H1 (cell line): ENCODE measurements around the gene RNFT2. TPM values are rescaled to one million over a fixed set of nuclear protein-coding genes. Genes with fewer than 3 reads are reported as not detected.

Source experiments
- CTCF ChIA-PET: fragments of 300-600 bp; sonication (Branson Sonifier 250); formaldehyde crosslinking; loops from one replicate; lab custom pipeline; 2021; ENCODE audit not compliant: partially characterized antibody; lab: Charles Lee
- POLR2A ChIA-PET: fragments of 300-600 bp; sonication (Branson Sonifier 250); formaldehyde crosslinking; loops from one replicate; lab custom pipeline; 2021; ENCODE audit warnings: inconsistent platforms; ENCODE audit not compliant: partially characterized antibody; lab: Charles Lee
- DNase-seq, 2 experiments: peaks; one replicate each; pipeline versions ENCODE4 v3.0.0 to v3.0.0-alpha.2; 2010 to 2022; ENCODE audit warnings: low spot score in 2 of 2, low read depth in 1 of 2, mixed read lengths in 1 of 2
- FAIRE-seq: peaks from 2 replicates; lab custom pipeline; 2011; peaks lifted over from hg19 to GRCh38; lab: Jason Lieb, UNC
- H2AFZ ChIP-seq: 2 replicates; pipeline ENCODE4 v1.8.1; 2012; ENCODE audit warnings: low read length, inconsistent platforms
- H2AK5ac ChIP-seq: 2 replicates; pipeline ENCODE4 v1.6.1; 2013; ENCODE audit warnings: low read depth, low read length
- H2BK120ac ChIP-seq: replicated peaks from 2 replicates; pipeline ENCODE3; 2013; ENCODE audit warnings: low read depth, low read length, inconsistent platforms
- H2BK12ac ChIP-seq: 2 replicates; pipeline ENCODE4 v1.6.1; 2013; ENCODE audit warnings: low read depth, low read length
- H2BK15ac ChIP-seq: 2 replicates; pipeline ENCODE4 v1.6.1; 2013; ENCODE audit warnings: low read length
- H2BK20ac ChIP-seq: 2 replicates; pipeline ENCODE4 v1.6.1; 2013; ENCODE audit warnings: low read length
- H2BK5ac ChIP-seq: 2 replicates; pipeline ENCODE4 v1.6.1; 2013; ENCODE audit warnings: low read depth, low read length
- H3K14ac ChIP-seq: 2 replicates; pipeline ENCODE4 v1.6.1; 2013; ENCODE audit warnings: inconsistent platforms; ENCODE audit not compliant: insufficient read length
- H3K18ac ChIP-seq: 2 replicates; pipeline ENCODE4 v1.6.1; 2013; ENCODE audit warnings: low read length; ENCODE audit errors: extremely low read depth
- H3K23ac ChIP-seq: 2 replicates; pipeline ENCODE4 v1.6.1; 2013; ENCODE audit warnings: inconsistent platforms; ENCODE audit not compliant: insufficient read length
- H3K23me2 ChIP-seq: 2 replicates; pipeline ENCODE4 v1.6.1; 2013; ENCODE audit warnings: low read depth, low read length
- H3K27ac ChIP-seq: 2 replicates; pipeline ENCODE4 v1.6.1; 2011; ENCODE audit warnings: low read depth, low read length, inconsistent platforms
- H3K27me3 ChIP-seq, 4 experiments: replicated peaks in 1 of 4; 1 replicate in 1 of 4; 2 replicates in 3 of 4; pipeline versions ENCODE4 v1.6.1 to v1.8.1; 2011 to 2013; ENCODE audit warnings: low read length in 3 of 4, mild to moderate bottlenecking in 3 of 4, inconsistent platforms in 2 of 4, mixed read lengths in 2 of 4, moderate library complexity in 1 of 4; ENCODE audit not compliant: control insufficient read depth in 3 of 4, insufficient read depth in 3 of 4; ENCODE audit errors: extremely low read depth in 1 of 4
- H3K36me3 ChIP-seq, 4 experiments: 2 replicates each; pipeline versions ENCODE4 v1.6.1 to v1.8.1; 2011 to 2013; ENCODE audit warnings: mild to moderate bottlenecking in 4 of 4, low read length in 3 of 4, moderate library complexity in 2 of 4, control low read depth in 1 of 4, inconsistent platforms in 1 of 4; ENCODE audit not compliant: insufficient read depth in 4 of 4, control insufficient read depth in 2 of 4
- H3K4ac ChIP-seq: replicated peaks from 2 replicates; pipeline ENCODE3; 2013; ENCODE audit warnings: low read length, low read depth, mixed read lengths, inconsistent platforms; ENCODE audit not compliant: insufficient read length
- H3K4me1 ChIP-seq, 4 experiments: replicated peaks in 1 of 4; 1 replicate in 1 of 4; 2 replicates in 3 of 4; pipeline versions ENCODE4 v1.6.1 to v1.8.1; 2011 to 2013; ENCODE audit warnings: low read length in 3 of 4, inconsistent platforms in 2 of 4, mixed read lengths in 1 of 4; ENCODE audit not compliant: insufficient read depth in 4 of 4, control insufficient read depth in 3 of 4
- H3K4me2 ChIP-seq, 2 experiments: 2 replicates each; pipeline versions ENCODE4 v1.6.1 to v1.8.1; 2011 to 2013; ENCODE audit warnings: low read depth in 2 of 2, low read length in 2 of 2, control low read depth in 1 of 2, inconsistent platforms in 1 of 2, mild to moderate bottlenecking in 1 of 2; ENCODE audit not compliant: insufficient read depth in 1 of 2
- H3K4me3 ChIP-seq, 4 experiments: fragments of 200-600, 300-600 bp in 1 of 4; sonication (generic), shearing (Covaris generic), sonication (Bioruptor Twin) in 1 of 4; 2 replicates each; pipeline versions ENCODE4 v1.5.1 to v1.8.1; 2011 to 2016; ENCODE audit warnings: low read length in 4 of 4, low read depth in 3 of 4, control low read depth in 2 of 4, inconsistent platforms in 2 of 4, mild to moderate bottlenecking in 2 of 4, mixed read lengths in 1 of 4, moderate library complexity in 1 of 4; ENCODE audit not compliant: insufficient read depth in 2 of 4; ENCODE audit errors: extremely low read depth in 1 of 4
- H3K56ac ChIP-seq: replicated peaks from 2 replicates; pipeline ENCODE3; 2013; ENCODE audit warnings: low read depth, mild to moderate bottlenecking, mixed read lengths, low read length, inconsistent platforms; ENCODE audit not compliant: insufficient read length
- H3K79me1 ChIP-seq: 2 replicates; pipeline ENCODE4 v1.6.1; 2013; ENCODE audit warnings: low read depth, low read length, control low read depth
- H3K79me2 ChIP-seq, 2 experiments: 2 replicates each; pipeline versions ENCODE4 v1.6.1 to v1.8.1; 2012 to 2013; ENCODE audit warnings: low read length in 2 of 2, mild to moderate bottlenecking in 2 of 2, inconsistent platforms in 1 of 2; ENCODE audit not compliant: insufficient read depth in 2 of 2, control insufficient read depth in 1 of 2
- H3K9ac ChIP-seq, 4 experiments: replicated peaks in 1 of 4; 1 replicate in 1 of 4; 2 replicates in 3 of 4; pipeline versions ENCODE4 v1.6.1 to v1.8.1; 2011 to 2013; ENCODE audit warnings: low read depth in 3 of 4, low read length in 3 of 4, control low read depth in 2 of 4, mild to moderate bottlenecking in 2 of 4, moderate library complexity in 2 of 4, inconsistent platforms in 1 of 4; ENCODE audit errors: extremely low read depth in 1 of 4
- H3K9me3 ChIP-seq, 2 experiments: 2 replicates each; pipeline versions ENCODE4 v1.6.1 to v1.8.1; 2012 to 2013; ENCODE audit warnings: mild to moderate bottlenecking in 2 of 2, moderate library complexity in 2 of 2, control low read depth in 1 of 2, inconsistent platforms in 1 of 2, low read depth in 1 of 2, low read length in 1 of 2, mixed read lengths in 1 of 2; ENCODE audit not compliant: insufficient read depth in 2 of 2
- H4K20me1 ChIP-seq, 2 experiments: replicated peaks in 1 of 2; 2 replicates each; pipeline versions ENCODE3 to v1.8.1; 2011 to 2013; ENCODE audit warnings: inconsistent platforms in 2 of 2, low read length in 2 of 2, mild to moderate bottlenecking in 1 of 2; ENCODE audit not compliant: insufficient read depth in 2 of 2, control insufficient read depth in 1 of 2
- H4K5ac ChIP-seq: 2 replicates; pipeline ENCODE4 v1.6.1; 2013; ENCODE audit warnings: low read length, low read depth, mixed read lengths, inconsistent platforms; ENCODE audit not compliant: insufficient read length
- H4K8ac ChIP-seq: 2 replicates; pipeline ENCODE4 v1.8.0; 2013; ENCODE audit warnings: mild to moderate bottlenecking, moderate library complexity, low read length, inconsistent platforms; ENCODE audit not compliant: insufficient read depth; ENCODE audit errors: extremely low read depth
- H4K91ac ChIP-seq: replicated peaks from 2 replicates; pipeline ENCODE3; 2013; ENCODE audit warnings: low read length, mixed read lengths, inconsistent platforms; ENCODE audit not compliant: insufficient read length
- CHD2 ChIP-seq: IDR thresholded peaks from 2 replicates; pipeline ENCODE4 v1.6.1; 2012; ENCODE audit warnings: low read length, improper control_type of control experiment
- CTCF ChIP-seq, 3 experiments: IDR thresholded peaks; 1 replicate in 2 of 3; 2 replicates in 1 of 3; pipeline versions ENCODE4 v1.5.1 to v1.6.1; 2011; ENCODE audit warnings: low read length in 3 of 3, mild to moderate bottlenecking in 3 of 3, inconsistent platforms in 2 of 3, low read depth in 1 of 3, moderate library complexity in 1 of 3; ENCODE audit not compliant: insufficient read depth in 1 of 3; ENCODE audit errors: control extremely low read depth in 1 of 3
- NRF1 ChIP-seq: IDR thresholded peaks from 2 replicates; pipeline ENCODE4 v1.6.1; 2011; ENCODE audit warnings: mild to moderate bottlenecking, low read depth, low read length, improper control_type of control experiment
- POU5F1 ChIP-seq: IDR thresholded peaks from 2 replicates; pipeline ENCODE4 v1.6.1; 2011; ENCODE audit warnings: low read depth, mild to moderate bottlenecking, low read length, moderate library complexity
- SP2 ChIP-seq: IDR thresholded peaks from 2 replicates; pipeline ENCODE4 v1.6.1; 2012; ENCODE audit warnings: mild to moderate bottlenecking, low read length, inconsistent platforms
- WGBS, 2 experiments: shearing (Covaris generic) in 1 of 2; methylation state at CpG; one replicate each; pipeline versions ENCODE4 v1.1.6 to v1.1.7; 2013 to 2015; ENCODE audit warnings: low lambda C conversion rate in 2 of 2, mixed read lengths in 2 of 2, inconsistent platforms in 1 of 2, low coverage in 1 of 2, missing lambda C conversion rate in 1 of 2; ENCODE audit not compliant: insufficient replicate concordance in 2 of 2, insufficient coverage in 1 of 2, insufficient read length in 1 of 2; ENCODE audit errors: extremely low coverage in 1 of 2, missing lambda C conversion rate in 1 of 2; 5-methylcytosine and 5-hydroxymethylcytosine counted together
- polyA plus RNA-seq, 7 experiments: library from polyadenylated mRNA; depleted of rRNA in 3 of 7; stranded (reverse) in 5 of 7; unstranded in 2 of 7; fragments of >200 nt in 5 of 7; fragments of 200-250 nt in 2 of 7; gene quantifications; 1 replicate in 5 of 7; 2 replicates in 1 of 7; 4 replicates in 1 of 7; pipeline versions ENCODE4 v1.2.1 to v1.2.3, GENCODE V29; 2011 to 2013; ENCODE audit warnings: missing spikeins in 2 of 7, mixed read lengths in 2 of 7
- total RNA-seq: library from RNA; stranded (reverse); fragmentation: NEBNext Ultra II Directional; extraction: Animal tissue kit (Norgen Biotek cat#: 25700); gene quantifications from 2 replicates; pipeline ENCODE4 v1.2.1, GENCODE V29; 2021

The RNFT2 gene
- total and polyA plus RNA-seq, 2 of the 8 experiments (the other 6 are each of a cell fraction or from before 2014, with no cell fraction given) = 14.2 to 33.1 TPM

- TF ChIP-seq CHD2 = no peak
- TF ChIP-seq CTCF (IDR thresholded peaks at IDR 0.05; ENCODE audit: control extremely low read depth in 1 of 3, insufficient read depth in 1 of 3, low read depth in 1 of 3, low read length in 3 of 3) = no peak
- TF ChIP-seq NRF1 = no peak
- TF ChIP-seq SP2 = no peak
- no peak for TF ChIP-seq POU5F1
- H4K5ac ChIP-seq = no peak overlapping the region
- no peak overlapping the region for H3K27ac ChIP-seq
- H3K9ac ChIP-seq = no peak overlapping the region
- POLR2A ChIA-PET = interaction anchor here (2.2 kb wide), 1 partner anchor 24 kb away, joined by 6 read pairs; no protein-coding TSS in a partner anchor
- no peak overlapping the region for H2AK5ac ChIP-seq
- H4K91ac ChIP-seq = no peak overlapping the region
- H3K27me3 ChIP-seq = no peaks in the 10 kb centered on the region
- no peaks in the 10 kb centered on the region for H3K9me3 ChIP-seq
- H3K4ac ChIP-seq = no peak overlapping the region
- no peak overlapping the region for H2BK20ac ChIP-seq
- WGBS, 2 experiments = 85% methylated on average over 13 of the region's 18 CpGs; no CpG with 5 or more reads in 1 of the 2 experiments
- CTCF ChIA-PET = interaction anchor here (1.0 to 1.4 kb wide), 6 partner anchors 12 to 74 kb away, joined by 3 to 4 read pairs (median 3); no protein-coding TSS in a partner anchor
- H3K18ac ChIP-seq = no peak overlapping the region
- no peaks in the 10 kb centered on the region for H3K23me2 ChIP-seq
- no peak overlapping the region for H3K56ac ChIP-seq
- H3K4me2 ChIP-seq = no peak overlapping the region
- H2BK120ac ChIP-seq = no peak overlapping the region
- H3K79me2 ChIP-seq = no peaks in the 10 kb centered on the region
- H3K4me3 ChIP-seq = no peak overlapping the region
- no peak overlapping the region for H2BK12ac ChIP-seq
- no peak overlapping the region for H2BK5ac ChIP-seq
- DNase-seq (no peak), FAIRE-seq (no peak)
- H2AFZ ChIP-seq = no peak overlapping the region
- no peaks in the 10 kb centered on the region for H3K36me3 ChIP-seq
- no peaks in the 10 kb centered on the region for H3K79me1 ChIP-seq
- no peak overlapping the region for H3K23ac ChIP-seq
- H4K20me1 ChIP-seq = peaks cover 0 to 2% of the 10 kb centered on the region in 2 experiments
- H3K14ac ChIP-seq = no peak overlapping the region
- H4K8ac ChIP-seq = no peak overlapping the region
- no peak overlapping the region for H2BK15ac ChIP-seq
- peaks cover 0 to 3% (median 0%) of the 10 kb centered on the region in 4 experiments; a peak in 1 of 7 replicates for H3K4me1 ChIP-seq
Measured at GRCh38 chr12:116808113-116809105, 70.3 kb downstream of the RNFT2 start.
